HFF-Myc (cell line): ENCODE data around the gene MYH10.

Experiments
- DNase-seq: peaks from one replicate; pipeline ENCODE4 v3.0.0-alpha.2; 2011; ENCODE audit warnings: low read depth; ENCODE audit errors: extremely low read depth
- H3K4me3 ChIP-seq: replicated peaks from 2 replicates; pipeline ENCODE4 v1.5.1; 2011; ENCODE audit warnings: low read depth, mild to moderate bottlenecking, control low read depth, low read length
- TF ChIP-seq, protein P1 (sequence below): IDR thresholded peaks from 2 replicates; pipeline ENCODE4 v1.5.1; 2012; ENCODE audit warnings: mild to moderate bottlenecking, low read depth, low read length, control low read depth; ENCODE audit errors: missing control alignments

MYH10 gene

DNA sequence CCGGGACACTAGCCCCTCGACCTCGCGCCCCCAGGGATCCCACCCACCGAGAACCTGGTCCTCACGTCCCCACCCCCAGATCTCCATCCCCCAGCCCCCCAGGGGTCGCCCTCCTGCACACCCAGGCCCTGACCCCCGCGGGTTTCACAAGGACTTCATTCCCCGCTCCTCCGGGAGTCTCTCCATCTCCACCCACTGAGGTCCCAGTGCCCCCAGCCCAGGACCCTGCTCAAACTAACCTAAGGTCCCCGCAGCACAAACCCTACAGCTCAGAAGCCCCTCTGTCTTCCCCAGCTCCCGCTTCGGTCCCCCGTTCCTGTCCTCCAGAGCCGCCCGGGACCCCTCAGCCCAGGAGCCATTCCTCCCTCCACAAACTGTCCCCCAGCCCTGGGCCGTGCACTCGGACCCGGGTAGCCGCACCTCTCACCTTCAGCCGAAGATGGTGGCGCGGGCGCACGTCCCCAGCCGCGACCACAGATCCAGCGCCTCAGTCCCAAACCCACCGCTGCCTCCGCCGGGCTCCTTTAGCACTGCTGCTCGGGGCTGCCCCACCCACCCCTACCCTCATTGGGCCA lies at the start of gene MYH10:
TSS of gene MYH10 (minus strand) at position 499 of the 575 bp plus-strand sequence. CDS start 7,479 bp downstream, outside the sequence.
- no peak for DNase-seq
- TF ChIP-seq, protein P1, sequence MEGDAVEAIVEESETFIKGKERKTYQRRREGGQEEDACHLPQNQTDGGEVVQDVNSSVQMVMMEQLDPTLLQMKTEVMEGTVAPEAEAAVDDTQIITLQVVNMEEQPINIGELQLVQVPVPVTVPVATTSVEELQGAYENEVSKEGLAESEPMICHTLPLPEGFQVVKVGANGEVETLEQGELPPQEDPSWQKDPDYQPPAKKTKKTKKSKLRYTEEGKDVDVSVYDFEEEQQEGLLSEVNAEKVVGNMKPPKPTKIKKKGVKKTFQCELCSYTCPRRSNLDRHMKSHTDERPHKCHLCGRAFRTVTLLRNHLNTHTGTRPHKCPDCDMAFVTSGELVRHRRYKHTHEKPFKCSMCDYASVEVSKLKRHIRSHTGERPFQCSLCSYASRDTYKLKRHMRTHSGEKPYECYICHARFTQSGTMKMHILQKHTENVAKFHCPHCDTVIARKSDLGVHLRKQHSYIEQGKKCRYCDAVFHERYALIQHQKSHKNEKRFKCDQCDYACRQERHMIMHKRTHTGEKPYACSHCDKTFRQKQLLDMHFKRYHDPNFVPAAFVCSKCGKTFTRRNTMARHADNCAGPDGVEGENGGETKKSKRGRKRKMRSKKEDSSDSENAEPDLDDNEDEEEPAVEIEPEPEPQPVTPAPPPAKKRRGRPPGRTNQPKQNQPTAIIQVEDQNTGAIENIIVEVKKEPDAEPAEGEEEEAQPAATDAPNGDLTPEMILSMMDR = no peak
- H3K4me3 ChIP-seq = peak within 1 kb of the TSS; percentile 70

DNA sequence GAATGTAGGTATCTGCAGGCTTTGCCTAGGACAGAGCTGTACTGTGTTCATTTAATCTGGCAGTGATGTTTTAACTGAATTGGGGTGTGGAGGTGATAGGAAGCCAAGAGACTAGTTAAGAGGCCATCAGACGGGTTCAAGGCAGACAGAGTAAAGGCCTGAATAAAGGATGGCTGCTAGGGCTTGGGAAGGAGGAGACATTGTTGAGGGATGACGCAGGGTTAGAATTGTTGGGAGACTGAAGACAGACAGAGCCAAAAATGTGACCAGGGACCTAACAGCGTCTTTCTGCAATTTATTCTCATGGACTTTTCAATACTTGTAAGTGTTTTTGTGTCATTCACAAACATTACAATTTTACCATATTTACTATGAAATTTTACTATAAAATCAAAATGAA lies 48.6 kb upstream of the MYH10 start:
- H3K4me3 ChIP-seq = no peak overlapping the region
- no peak for DNase-seq
- TF ChIP-seq, protein P1 = no peak

DNA sequence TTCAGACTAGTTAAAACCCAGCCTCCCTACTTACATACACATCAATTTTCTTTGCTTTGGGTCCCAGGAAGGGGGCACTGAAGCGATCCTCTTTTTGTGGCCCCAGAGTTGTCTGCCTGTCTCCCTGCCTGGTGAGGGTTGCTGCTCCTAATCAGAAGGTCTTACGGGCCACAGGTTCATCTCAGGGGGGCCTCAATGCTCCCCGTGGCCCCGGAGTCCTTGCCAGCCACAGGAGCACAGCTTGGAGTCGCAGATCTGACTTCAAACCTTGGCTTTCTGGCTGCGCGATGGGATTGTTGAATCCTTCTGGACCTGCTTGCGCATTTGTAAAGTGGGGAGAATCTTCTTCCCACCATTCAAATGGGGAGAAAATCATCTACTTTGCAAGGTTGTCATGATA lies 44.8 kb upstream of the MYH10 start:
- no peak for DNase-seq
- no peak overlapping the region for H3K4me3 ChIP-seq
- TF ChIP-seq, protein P1 = no peak

DNA sequence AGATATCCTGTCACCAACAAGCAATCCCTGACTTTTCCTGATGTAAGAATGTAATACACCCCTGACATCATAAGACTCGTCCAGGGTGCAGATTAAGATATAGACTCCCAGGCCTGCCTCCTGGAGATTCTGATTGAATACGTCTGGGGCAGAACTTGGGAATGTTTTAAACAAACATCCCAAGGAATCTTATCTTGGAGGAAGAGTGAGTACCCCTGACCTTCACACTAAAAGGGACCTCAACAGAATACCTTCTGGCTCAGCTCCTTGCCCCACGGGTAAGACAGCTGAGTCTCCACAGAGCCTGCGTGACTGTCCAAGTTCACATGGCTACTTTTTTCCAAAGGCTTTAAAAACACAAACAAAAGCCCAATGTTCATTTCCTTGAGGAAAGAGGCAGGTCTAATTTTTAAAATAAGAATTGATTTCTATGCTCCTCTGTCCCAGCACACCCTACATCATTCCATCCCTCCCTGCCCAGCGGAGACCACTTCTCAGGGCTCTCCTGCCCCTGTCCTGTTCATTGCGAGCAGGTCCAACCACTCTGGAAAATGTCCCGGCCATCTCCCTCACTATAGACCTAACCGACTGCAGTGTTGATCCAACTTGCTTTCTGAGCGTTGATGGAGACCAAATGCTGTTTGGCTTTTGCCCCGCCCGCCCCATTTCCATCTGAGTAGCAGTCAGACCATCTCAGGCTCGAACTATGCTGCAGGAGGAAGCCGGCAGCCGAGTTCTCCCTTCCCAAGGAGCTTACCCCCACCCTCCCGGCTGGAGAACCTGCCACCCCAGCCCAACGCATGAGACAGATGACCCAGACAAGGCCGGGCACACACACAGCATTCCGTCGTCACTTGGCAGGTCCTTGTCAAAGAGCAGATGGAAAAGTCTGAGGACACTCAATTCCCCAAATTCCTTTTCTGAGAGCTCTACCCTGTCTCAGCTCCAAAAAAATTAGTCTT lies 44.1 kb upstream of the MYH10 start:
- no peak overlapping the region for H3K4me3 ChIP-seq

DNA sequence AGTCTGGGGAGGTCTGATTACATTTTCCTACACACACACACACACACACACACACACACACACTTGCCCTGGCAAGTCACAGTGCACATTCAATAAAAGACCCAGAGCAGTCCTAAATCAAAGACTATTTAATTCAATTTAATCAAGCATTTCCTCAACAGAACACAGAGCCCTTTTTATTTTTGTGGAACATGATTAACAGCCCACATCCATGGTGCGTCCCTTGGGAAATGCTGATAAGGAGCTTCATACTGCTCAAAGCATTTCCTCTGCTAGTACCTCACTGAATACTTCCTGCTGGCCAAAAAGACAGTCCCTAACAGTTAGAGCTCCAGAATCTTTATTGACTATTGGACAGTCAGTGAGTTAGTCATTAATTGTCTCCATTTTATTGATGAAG lies 43.1 kb upstream of the MYH10 start:
- TF ChIP-seq, protein P1 = no peak
- no peak for DNase-seq
- no peak overlapping the region for H3K4me3 ChIP-seq

More for the DNA sequence above, 44.1 kb upstream of the MYH10 start:
- no peak for DNase-seq
- TF ChIP-seq, protein P1 = no peak

DNA sequence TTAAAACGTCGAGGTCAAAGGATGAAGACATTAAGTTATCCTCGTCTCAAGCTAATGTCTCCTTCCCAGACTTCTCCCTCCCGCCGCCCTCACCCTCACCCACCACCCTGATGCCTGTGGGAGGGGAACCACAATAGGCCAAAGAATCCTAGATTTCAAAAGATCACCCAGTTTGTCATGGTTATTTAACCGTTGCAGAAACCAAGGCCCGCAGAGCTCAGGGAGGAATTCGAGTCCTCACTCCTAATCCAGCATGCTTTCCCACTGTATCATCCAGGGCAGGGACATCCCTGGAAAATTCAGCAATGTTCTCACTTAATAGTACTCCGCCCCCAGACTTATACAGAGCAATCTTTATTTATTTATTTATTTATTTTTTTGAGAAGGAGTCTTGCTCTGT lies 41.8 kb upstream of the MYH10 start:
- no peak overlapping the region for H3K4me3 ChIP-seq
- DNase-seq = no peak
- TF ChIP-seq, protein P1 = no peak
